HG03442 (cell line): ENCODE results near the gene SLC13A5.

ENCODE experiments used
- ATAC-seq: cut with Tn5 transposase; IDR thresholded peaks from one replicate; pipeline ENCODE4 v1.9.1; 2021; ENCODE audit warnings: mild to moderate bottlenecking, moderate library complexity; ENCODE audit not compliant: unreplicated experiment

The SLC13A5 gene

DNA sequence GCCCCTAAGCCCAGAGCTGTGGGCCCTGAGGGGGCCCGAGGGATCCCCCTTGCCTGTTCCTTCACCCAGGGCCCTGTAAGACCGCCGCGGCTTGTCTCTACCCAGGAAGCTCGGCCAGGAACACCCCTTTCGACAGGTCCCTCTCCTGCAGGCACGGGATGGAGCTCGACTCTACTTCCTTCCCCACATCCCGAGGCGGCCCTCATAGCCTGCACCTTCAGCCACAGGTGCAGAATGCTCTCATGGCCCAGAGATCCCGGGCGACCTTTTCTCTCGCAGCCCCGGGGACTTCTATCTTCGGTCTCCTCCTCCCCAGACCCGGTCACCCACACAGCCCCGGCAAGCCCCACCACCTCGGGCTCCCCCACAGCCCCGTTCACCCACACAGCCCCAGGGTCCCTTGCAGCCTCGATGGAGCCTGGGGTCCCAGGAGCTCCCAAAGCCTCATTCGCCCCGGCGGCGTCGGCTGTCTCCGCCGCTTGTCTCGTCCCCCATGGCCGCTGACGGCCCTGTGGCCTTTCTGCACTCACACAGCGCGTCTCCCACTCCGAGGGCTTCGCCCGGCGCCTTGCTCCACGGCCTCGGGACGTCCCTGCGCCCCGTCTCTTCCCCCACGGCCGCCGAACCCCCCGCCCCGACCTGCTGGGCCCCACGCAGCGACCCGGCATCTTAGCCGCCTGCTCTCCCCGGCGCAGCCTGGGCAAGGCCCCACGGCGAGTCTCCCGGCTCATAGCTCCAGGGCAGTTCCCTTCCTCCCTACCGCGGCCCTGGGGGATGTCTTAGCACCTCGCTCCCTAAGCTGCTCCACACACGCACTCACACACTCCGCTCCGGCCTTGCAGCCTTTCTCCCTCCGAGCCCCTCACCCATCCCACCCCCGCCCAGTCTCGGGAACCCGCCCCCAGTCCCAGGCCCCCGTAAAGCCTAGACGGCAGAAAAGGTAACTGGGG, 73.3 kb downstream of the SLC13A5 start:
- no peak for ATAC-seq

DNA sequence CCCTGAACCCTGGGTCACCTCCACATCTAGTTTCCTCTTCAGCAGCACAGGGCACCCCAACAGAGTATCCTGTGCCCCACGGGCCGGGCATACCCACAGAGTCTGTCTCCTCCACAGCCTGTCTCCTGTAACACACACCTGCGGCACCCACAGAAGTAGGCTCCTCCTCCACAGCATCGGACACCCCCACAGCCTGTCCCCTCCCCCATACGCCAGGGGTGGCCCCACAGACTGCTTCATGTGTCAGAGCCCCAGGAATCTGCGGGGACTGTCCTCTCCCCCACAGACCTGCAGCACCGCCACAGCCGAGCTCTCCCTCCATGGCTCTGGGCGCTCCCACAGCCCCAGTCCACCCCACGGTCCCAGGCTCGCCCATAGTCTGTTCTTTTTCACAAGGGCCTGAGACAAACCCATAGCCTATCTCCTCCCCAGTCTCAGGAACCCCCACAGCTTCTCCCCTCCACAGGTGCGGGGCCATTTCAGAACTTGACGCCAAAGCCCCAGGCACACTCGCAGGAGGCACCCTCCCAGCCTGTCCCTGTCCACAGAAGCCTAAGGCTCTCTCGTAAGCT, 74.1 kb downstream of the SLC13A5 start:
- ATAC-seq: no peak

DNA sequence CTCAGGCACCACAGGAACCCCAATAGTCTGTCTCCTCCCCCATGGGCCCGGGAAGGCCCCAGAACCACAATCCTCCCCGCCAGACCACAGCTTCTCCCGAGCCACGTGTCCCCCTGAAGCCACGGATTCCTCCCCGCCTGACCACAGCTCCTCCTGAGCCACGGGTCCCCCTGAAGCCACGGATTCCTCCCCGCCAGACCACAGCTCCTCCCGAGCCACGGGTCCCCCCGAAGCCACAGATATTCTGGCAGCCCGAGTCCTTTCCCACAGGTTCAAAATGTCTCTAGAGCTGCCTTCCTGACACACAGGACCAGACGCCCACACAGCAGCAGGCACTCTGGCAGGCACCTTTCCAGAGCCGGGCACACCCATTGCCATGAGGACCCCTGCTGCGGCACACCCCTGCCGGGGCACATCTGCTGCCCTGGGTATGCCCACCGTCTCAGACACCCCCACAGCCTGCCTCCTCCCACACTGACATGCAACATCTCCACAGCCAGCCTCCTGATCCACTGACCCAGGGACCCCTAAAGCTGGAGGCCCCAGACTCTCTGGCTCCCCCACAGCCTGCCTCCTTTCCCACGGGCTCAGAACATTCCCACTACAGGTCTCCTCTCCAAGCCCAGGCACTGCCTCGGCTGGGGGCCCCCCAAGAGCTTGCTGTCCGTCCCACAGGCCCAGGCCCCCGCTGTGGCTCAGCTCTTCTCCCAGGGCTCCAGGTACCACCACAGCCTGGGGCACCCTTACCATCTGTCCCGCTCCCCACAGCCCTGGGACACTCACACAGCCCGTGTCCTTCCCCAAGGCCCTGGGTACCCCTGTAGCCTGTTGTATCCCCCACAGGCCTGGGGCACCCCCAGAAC, 74.9 kb downstream of the SLC13A5 start:
- no peak for ATAC-seq

DNA sequence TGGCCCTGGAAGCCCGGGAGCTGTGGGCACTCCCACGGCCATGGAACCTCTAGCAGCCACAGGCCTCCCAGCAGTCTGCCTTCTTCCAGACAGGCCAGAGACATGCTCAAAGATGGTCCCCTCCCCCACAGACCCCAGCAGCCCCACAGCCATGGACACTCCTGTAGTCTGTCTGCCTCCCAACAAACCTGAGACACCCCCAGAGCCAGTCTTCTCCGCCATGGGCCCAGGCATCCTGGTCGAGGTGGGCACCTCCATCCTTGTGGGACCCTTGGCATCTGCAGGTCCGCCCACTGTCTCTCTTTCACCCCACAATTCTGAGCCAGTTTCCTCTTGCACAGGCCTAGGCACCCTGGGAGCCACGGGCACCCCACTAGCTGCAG, 75.7 kb downstream of the SLC13A5 start:
- no peak for ATAC-seq

DNA sequence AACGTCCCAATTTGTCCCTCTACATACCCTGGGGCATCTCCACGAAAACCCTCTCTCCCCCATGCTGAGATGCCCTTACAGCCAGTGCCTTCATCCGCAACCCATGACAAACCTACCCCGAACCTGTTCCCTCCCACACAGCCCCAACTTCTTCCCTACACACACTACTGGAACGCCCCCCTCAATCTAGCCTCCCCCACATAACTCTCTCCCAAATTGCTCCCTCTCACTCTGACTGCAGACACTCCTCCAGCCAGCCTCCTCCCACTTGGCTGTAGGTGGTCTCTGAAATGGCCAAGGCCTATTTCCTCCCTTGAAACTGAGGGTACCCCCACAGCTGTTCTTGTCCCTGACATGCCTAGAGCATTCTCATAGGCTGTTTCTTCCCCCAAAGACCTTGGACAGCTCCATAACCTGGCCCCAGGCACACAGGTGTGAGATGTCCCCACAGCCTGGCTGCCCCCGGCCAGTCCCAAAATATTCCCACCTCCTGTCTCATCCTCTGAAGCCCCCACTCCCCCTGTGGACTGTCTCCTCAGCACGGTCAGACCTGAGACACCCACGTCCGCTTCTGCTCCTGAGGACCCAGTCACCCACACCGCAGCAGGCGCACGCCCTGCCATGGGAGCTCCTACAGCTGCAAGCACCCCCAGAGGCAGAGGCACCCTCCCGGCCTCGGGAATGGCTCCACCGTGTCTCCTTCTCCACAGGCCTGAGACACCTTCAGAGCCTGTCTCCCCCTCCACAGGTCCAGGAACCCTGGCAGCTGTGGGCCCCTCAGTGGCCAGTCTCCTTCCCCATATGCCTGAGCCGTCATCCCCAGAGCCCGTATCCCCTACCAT, 76.3 kb downstream of the SLC13A5 start:
- ATAC-seq: no peak

DNA sequence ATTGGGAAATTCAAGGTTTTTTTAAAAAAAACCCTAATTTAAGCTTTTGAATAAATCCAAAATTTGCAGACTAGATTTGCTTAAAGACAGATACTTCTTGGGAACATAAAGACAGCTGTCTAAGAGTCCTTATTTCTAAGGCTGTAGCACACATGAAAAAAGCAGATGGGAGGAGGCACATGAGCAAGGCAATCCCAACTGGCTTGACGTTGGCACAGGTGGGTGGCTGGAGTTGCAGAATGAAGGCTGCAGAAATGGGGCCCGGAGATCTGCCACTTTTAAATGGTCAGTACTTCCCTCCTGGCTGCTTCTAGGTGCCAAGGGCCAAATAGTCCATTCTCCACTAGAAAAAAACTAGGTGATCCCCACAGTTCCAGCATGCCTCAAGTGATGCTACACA, 77.1 kb downstream of the SLC13A5 start:
- no peak for ATAC-seq
